GM23338 (cell line): Measurements from ENCODE around the gene GHRH. TPM values are rescaled to one million over a fixed set of nuclear protein-coding genes. Genes with fewer than 3 reads are reported as not detected.

Experiments used
- EZH2phosphoT487 ChIP-seq: fragments of 200-600 bp; sonication (generic); IDR thresholded peaks from one replicate; pipeline ENCODE4 v1.8.1; 2018; ENCODE audit warnings: antibody characterized with exemption; ENCODE audit not compliant: unreplicated experiment
- POLR2AphosphoS5 ChIP-seq: IDR thresholded peaks from 2 replicates; pipeline ENCODE4 v1.6.1; 2016; ENCODE audit warnings: antibody characterized with exemption, low read depth
- STAT1 ChIP-seq: IDR thresholded peaks from one replicate; pipeline ENCODE4 v1.6.1; 2016; ENCODE audit warnings: antibody characterized with exemption; ENCODE audit not compliant: unreplicated experiment
- ZNF331 ChIP-seq: fragments of 250-450 bp; sonication (Bioruptor Pico); IDR thresholded peaks from 2 replicates; pipeline ENCODE4 v1.5.0; 2020; ENCODE audit warnings: low read depth, mild to moderate bottlenecking, moderate library complexity
- polyA plus RNA-seq: library from polyadenylated mRNA; unstranded; fragments of >200 nt; fragmentation: Nextera tagmentation; extraction: Ambion mirVana; gene quantifications from 2 replicates; pipeline ENCODE4 v1.2.1, GENCODE V29; 2016
- total RNA-seq: library from RNA; depleted of rRNA; stranded (reverse); fragments of >200 nt; shearing (Covaris generic); gene quantifications from 2 replicates; pipeline ENCODE4 v1.2.3, GENCODE V29; 2014
- TF ChIP-seq, protein P1 (sequence below): fragments of 250-450 bp; sonication (Bioruptor Pico); IDR thresholded peaks from 2 replicates; pipeline ENCODE4 v1.5.0; 2020; ENCODE audit warnings: mild to moderate bottlenecking, moderate library complexity
- TF ChIP-seq, protein P2 (sequence below): IDR thresholded peaks from 2 replicates; pipeline ENCODE4 v1.6.1; 2016; ENCODE audit warnings: antibody characterized with exemption
- TF ChIP-seq, protein P3 (sequence below), 2 experiments: fragments of 200-600 bp in 1 of 2; sonication (generic) in 1 of 2; conservative IDR thresholded peaks; 2 replicates each; pipeline versions ENCODE4 v1.5.1 to v1.6.1; 2016 to 2017; ENCODE audit warnings: antibody characterized with exemption in 2 of 2, low read depth in 2 of 2, mild to moderate bottlenecking in 2 of 2, moderate library complexity in 1 of 2

The GHRH gene
- total and polyA plus RNA-seq, 2 experiments from 2014 or later = 0.40 TPM; not detected in 1

DNA sequence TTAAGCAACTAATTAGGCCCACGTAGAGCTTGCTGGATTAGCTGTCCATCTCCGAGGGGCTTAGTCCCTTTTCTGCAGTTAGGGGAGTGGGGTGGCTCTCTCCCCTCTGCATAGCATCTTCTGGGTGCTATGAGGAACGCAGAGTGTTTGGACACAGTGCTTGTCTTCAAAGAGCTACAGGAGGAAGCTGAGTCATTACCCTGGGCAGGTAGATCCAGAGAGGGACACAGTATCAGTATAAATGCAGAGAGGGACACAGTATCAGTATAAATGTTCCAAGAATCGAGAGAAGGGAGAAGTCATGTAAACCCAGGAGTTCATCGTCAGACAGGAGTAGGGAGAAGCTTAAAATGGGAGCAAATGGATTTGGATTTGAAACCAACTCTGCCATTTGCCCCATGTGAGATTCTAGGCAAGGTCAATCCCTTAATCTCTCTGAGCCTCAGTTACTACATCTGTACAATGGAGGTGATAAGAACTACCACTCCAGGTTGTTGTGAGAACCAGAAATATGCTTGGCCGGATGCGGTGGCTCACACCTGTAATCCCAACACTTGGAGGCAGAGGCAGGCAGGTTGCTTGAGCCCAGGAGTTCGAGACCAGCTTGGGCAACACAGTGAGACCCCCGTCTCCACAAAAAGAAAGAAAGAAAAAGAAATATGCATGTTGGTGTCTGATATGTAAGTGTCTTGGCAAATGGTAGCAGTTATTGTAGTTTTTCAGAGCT lies 5.5 kb upstream of the GHRH start (continued):
- TF ChIP-seq, protein P1, sequence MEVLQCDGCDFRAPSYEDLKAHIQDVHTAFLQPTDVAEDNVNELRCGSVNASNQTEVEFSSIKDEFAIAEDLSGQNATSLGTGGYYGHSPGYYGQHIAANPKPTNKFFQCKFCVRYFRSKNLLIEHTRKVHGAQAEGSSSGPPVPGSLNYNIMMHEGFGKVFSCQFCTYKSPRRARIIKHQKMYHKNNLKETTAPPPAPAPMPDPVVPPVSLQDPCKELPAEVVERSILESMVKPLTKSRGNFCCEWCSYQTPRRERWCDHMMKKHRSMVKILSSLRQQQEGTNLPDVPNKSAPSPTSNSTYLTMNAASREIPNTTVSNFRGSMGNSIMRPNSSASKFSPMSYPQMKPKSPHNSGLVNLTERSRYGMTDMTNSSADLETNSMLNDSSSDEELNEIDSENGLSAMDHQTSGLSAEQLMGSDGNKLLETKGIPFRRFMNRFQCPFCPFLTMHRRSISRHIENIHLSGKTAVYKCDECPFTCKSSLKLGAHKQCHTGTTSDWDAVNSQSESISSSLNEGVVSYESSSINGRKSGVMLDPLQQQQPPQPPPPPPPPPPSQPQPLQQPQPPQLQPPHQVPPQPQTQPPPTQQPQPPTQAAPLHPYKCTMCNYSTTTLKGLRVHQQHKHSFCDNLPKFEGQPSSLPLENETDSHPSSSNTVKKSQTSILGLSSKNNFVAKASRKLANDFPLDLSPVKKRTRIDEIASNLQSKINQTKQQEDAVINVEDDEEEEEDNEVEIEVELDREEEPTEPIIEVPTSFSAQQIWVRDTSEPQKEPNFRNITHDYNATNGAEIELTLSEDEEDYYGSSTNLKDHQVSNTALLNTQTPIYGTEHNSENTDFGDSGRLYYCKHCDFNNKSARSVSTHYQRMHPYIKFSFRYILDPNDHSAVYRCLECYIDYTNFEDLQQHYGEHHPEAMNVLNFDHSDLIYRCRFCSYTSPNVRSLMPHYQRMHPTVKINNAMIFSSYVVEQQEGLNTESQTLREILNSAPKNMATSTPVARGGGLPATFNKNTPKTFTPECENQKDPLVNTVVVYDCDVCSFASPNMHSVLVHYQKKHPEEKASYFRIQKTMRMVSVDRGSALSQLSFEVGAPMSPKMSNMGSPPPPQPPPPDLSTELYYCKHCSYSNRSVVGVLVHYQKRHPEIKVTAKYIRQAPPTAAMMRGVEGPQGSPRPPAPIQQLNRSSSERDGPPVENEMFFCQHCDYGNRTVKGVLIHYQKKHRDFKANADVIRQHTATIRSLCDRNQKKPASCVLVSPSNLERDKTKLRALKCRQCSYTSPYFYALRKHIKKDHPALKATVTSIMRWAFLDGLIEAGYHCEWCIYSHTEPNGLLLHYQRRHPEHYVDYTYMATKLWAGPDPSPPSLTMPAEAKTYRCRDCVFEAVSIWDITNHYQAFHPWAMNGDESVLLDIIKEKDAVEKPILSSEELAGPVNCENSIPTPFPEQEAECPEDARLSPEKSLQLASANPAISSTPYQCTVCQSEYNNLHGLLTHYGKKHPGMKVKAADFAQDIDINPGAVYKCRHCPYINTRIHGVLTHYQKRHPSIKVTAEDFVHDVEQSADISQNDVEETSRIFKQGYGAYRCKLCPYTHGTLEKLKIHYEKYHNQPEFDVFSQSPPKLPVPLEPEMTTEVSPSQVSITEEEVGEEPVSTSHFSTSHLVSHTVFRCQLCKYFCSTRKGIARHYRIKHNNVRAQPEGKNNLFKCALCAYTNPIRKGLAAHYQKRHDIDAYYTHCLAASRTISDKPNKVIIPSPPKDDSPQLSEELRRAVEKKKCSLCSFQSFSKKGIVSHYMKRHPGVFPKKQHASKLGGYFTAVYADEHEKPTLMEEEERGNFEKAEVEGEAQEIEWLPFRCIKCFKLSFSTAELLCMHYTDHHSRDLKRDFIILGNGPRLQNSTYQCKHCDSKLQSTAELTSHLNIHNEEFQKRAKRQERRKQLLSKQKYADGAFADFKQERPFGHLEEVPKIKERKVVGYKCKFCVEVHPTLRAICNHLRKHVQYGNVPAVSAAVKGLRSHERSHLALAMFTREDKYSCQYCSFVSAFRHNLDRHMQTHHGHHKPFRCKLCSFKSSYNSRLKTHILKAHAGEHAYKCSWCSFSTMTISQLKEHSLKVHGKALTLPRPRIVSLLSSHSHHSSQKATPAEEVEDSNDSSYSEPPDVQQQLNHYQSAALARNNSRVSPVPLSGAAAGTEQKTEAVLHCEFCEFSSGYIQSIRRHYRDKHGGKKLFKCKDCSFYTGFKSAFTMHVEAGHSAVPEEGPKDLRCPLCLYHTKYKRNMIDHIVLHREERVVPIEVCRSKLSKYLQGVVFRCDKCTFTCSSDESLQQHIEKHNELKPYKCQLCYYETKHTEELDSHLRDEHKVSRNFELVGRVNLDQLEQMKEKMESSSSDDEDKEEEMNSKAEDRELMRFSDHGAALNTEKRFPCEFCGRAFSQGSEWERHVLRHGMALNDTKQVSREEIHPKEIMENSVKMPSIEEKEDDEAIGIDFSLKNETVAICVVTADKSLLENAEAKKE (CRISPR knock-in tag) = no peak
- TF ChIP-seq STAT1 (no peak), POLR2AphosphoS5 (no peak), EZH2phosphoT487 (no peak), ZNF331 (CRISPR knock-in tag) (no peak)
- TF ChIP-seq, protein P2, sequence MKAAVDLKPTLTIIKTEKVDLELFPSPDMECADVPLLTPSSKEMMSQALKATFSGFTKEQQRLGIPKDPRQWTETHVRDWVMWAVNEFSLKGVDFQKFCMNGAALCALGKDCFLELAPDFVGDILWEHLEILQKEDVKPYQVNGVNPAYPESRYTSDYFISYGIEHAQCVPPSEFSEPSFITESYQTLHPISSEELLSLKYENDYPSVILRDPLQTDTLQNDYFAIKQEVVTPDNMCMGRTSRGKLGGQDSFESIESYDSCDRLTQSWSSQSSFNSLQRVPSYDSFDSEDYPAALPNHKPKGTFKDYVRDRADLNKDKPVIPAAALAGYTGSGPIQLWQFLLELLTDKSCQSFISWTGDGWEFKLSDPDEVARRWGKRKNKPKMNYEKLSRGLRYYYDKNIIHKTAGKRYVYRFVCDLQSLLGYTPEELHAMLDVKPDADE = no peak
- TF ChIP-seq, protein P3, sequence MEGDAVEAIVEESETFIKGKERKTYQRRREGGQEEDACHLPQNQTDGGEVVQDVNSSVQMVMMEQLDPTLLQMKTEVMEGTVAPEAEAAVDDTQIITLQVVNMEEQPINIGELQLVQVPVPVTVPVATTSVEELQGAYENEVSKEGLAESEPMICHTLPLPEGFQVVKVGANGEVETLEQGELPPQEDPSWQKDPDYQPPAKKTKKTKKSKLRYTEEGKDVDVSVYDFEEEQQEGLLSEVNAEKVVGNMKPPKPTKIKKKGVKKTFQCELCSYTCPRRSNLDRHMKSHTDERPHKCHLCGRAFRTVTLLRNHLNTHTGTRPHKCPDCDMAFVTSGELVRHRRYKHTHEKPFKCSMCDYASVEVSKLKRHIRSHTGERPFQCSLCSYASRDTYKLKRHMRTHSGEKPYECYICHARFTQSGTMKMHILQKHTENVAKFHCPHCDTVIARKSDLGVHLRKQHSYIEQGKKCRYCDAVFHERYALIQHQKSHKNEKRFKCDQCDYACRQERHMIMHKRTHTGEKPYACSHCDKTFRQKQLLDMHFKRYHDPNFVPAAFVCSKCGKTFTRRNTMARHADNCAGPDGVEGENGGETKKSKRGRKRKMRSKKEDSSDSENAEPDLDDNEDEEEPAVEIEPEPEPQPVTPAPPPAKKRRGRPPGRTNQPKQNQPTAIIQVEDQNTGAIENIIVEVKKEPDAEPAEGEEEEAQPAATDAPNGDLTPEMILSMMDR (conservative IDR thresholded peaks at IDR 0.05; ENCODE audit: low read depth in 2 of 2) = no peak
